GM13977 (cell line): ENCODE data around the gene SCGN.
A peak's percentile ranks its signal among the peaks of the same experiment; 100 is the strongest.

Experiments
- DNase-seq: peaks from one replicate; pipeline ENCODE4 v3.0.0; 2012; ENCODE audit warnings: low spot score
- in situ Hi-C: fragments of 300-500 bp; cut with MboI; formaldehyde crosslinking; loops from one replicate; pipeline ENCODE4 v1.12.0; 2022; ENCODE audit warnings: low sequenced_read_pairs, low pct_unique_long_range_greater_than_20kb, mixed read lengths, inconsistent platforms; ENCODE audit not compliant: unreplicated experiment
- TF ChIP-seq, protein P1 (sequence below): IDR thresholded peaks from 2 replicates; pipeline ENCODE4 v1.5.1; 2012; ENCODE audit warnings: mild to moderate bottlenecking, control low read depth; ENCODE audit not compliant: insufficient read depth; ENCODE audit errors: extremely low read depth, missing control alignments

Gene SCGN

DNA sequence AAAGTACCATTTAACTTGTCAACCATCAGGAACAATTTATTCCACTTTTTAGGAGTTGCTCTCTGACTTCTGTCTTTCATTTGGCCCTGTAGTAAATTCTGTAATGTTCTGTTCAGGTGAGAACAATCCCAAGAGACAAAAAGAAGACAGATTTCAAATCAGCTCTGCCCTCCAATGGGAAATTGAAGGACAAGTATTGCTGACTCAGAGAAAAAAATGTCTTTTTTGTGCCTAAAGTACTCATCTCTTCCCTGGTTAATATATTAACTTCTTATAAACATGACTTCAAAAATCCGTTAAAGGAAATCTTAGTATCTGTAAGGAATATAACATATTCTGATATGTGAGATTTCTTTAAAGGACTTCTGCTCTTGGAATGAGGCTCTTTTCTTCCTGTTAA is 38.6 kb upstream of the SCGN start:
- no peak for DNase-seq
- TF ChIP-seq, protein P1, sequence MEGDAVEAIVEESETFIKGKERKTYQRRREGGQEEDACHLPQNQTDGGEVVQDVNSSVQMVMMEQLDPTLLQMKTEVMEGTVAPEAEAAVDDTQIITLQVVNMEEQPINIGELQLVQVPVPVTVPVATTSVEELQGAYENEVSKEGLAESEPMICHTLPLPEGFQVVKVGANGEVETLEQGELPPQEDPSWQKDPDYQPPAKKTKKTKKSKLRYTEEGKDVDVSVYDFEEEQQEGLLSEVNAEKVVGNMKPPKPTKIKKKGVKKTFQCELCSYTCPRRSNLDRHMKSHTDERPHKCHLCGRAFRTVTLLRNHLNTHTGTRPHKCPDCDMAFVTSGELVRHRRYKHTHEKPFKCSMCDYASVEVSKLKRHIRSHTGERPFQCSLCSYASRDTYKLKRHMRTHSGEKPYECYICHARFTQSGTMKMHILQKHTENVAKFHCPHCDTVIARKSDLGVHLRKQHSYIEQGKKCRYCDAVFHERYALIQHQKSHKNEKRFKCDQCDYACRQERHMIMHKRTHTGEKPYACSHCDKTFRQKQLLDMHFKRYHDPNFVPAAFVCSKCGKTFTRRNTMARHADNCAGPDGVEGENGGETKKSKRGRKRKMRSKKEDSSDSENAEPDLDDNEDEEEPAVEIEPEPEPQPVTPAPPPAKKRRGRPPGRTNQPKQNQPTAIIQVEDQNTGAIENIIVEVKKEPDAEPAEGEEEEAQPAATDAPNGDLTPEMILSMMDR, result no peak
- in situ Hi-C loops, result no loop called here

- DNase-seq, result no peak
- in situ Hi-C loops, result no loop called here
Observed at GRCh38 chr6:25614052-25614451, 38.0 kb upstream of the SCGN start.

GRCh38 chr6:25615471-25615870 is 36.5 kb upstream of the SCGN start:
- no peak for DNase-seq
- TF ChIP-seq, protein P1, result no peak
- in situ Hi-C loops, result no loop called here

More at GRCh38 chr6:25614052-25614451, 38.0 kb upstream of the SCGN start:
- TF ChIP-seq, protein P1, result no peak

DNA sequence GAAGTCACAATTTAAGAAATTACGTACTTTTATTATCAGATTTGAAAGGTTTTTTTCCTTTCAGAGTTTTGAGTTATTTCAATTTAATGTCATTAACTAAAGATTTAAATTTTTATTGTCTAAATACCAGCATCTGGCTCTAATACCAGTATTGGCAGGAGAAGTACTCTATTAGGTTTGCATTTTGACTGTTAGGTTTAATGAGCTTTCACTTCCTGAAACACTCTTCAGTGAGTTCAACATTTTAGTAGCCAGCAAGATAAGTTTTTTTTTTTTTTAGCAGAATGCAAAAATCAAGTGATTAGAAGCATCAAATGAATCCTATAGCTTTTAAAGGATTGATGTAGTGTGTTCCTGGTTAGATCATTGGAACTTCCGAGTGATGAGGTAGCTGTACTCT is 34.0 kb upstream of the SCGN start:
- in situ Hi-C loops, result no loop called here
- peak; percentile 25 for DNase-seq
- TF ChIP-seq, protein P1, result no peak

DNA sequence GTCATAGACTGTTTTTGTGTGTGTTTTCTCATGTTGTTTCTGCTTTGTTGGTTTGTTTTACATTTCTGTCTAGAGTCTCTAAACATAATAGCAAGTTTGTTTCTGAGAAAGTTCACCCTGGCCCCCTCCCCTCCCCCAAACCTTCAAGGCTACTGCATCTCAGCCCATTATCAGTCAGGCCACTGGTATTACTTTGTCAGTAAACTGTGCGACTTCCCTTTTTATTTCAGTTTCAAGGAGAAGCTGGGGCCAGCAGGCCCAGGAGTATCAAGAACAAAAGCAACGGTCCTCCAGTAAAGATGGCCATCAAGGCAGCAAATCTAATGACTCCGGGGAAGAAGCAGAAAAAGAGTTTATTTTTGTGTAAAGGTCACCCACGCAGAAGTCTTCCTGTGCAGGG is 32.8 kb upstream of the SCGN start:
- DNase-seq, result no peak
- in situ Hi-C loops, result no loop called here
- TF ChIP-seq, protein P1, result no peak

DNA sequence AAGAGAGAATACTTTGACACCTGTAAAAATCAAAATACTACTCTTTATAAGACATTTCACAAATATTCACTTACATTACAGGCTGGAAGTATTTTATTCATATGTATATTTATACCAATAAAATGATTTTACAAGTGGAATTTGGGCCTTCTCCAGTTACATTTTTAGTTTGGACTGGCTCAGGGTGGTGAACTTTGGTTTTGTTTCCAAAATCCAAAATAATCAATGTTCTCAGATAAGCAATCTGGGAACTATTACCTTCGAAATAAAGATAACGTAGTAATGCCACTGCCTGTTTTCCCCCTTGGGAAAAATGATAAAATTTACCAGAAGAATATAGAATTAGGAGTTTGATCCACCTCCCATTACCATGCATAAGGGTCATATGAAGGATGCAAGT is 31.6 kb upstream of the SCGN start:
- no peak for DNase-seq
- in situ Hi-C loops, result no loop called here
- TF ChIP-seq, protein P1, result no peak

DNA sequence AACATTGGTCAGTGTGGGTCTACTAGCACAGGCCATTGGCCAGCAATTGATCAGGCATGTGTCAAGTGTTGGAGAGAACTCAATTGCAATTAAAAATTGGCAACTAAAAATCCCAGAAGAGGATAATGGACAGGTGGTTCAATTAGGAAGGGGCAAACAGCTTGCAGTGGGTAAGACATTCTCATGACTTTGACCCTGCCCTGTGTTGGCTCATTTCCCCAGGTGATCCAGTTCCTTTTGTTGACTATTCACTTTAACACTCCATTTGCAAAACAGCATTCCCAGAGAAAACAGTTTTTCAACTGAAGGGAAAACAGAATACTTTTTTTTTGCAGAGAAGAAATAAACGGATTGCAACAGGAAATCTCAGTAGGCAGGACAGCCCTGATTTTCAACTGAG is 28.9 kb upstream of the SCGN start:
- in situ Hi-C loops, result no loop called here
- DNase-seq, result no peak
- TF ChIP-seq, protein P1, result no peak
